GM23248 (cell line): ENCODE results near the gene FAM177A1.

Experiments used
- EZH2 ChIP-seq: fragments of 200-600 bp; sonication (generic); IDR thresholded peaks from 2 replicates; pipeline ENCODE4 v1.6.1; 2018; ENCODE audit warnings: antibody characterized with exemption, mild to moderate bottlenecking; ENCODE audit not compliant: insufficient read depth, poor library complexity, severe bottlenecking
- EZH2phosphoT487 ChIP-seq: fragments of 200-600 bp; sonication (generic); IDR thresholded peaks from 2 replicates; pipeline ENCODE4 v1.6.1; 2018; ENCODE audit warnings: antibody characterized with exemption, moderate library complexity, mild to moderate bottlenecking, low read depth; ENCODE audit not compliant: insufficient read depth

DNA sequence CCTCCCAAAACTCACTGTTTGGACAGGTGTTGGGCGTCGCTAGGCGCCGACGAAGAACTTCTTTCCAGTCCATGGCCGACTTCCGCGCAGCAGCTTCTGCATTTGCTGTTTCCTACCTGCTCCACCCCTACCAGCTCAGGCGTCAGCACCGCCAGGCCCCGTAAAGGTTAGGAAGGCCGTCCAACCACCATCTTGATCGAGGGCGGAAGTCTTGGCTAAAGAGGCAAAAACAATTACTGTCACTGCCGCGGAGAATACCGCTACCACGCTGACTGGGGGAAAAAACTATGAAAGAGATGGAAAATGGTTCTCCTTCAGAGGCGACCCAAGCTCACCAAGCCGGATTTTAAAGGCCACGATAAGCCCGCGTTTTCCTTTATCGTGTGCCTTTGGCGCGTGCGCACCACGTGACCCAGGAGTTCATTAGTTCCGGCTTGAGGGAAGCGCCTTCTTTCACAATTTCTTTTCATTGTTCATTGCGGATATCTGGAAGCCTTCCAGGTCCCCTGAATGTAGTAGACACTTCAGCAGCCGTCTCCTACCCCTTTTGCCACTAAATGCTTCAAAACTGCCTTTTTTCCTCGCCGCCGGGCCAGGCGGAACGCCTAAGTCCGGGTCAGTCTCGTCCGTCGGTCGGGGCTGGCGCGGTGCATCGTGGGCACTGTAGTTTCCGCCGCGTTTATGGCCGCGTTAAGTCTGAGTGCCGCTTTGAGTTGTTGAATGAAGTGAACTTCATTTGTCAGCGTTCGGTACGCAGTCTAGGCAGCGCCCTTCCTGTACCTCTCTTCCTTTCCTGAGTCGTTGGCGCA lies 76.0 kb downstream of the FAM177A1 start, which contains the start of the genes PPP2R3C and PRORP:
- TF ChIP-seq EZH2phosphoT487, result no peak
- TF ChIP-seq EZH2, result no peak
